GM19043 (cell line): ENCODE data around the gene SCYGR5.
"Not testable (repeated sequence)": the region's sequence is repeated elsewhere in the genome, so short reads cannot be mapped to it uniquely, and the experiment has no call there.

Experiments
- ATAC-seq: cut with Tn5 transposase; IDR thresholded peaks from one replicate; pipeline ENCODE4 v1.9.1; 2021; ENCODE audit warnings: low read depth; ENCODE audit not compliant: unreplicated experiment

Gene SCYGR5

GRCh38 chr2:227671170-227671905 lies 4.7 kb downstream of the SCYGR5 start:
- no peak for ATAC-seq

- not testable (repeated sequence) for ATAC-seq
These were observed 7.0 kb downstream of the SCYGR5 start for GRCh38 chr2:227673620-227674019.

GRCh38 chr2:227674485-227674884 lies 7.9 kb downstream of the SCYGR5 start:
- ATAC-seq: no peak

- no peak for ATAC-seq
These were observed 11.3 kb downstream of the SCYGR5 start for GRCh38 chr2:227677928-227678327.

GRCh38 chr2:227684258-227684657 lies 17.7 kb downstream of the SCYGR5 start:
- no peak for ATAC-seq

- ATAC-seq: no peak
These were observed 20.6 kb downstream of the SCYGR5 start for GRCh38 chr2:227687189-227687588.

- ATAC-seq: no peak
These were observed 30.5 kb downstream of the SCYGR5 start for GRCh38 chr2:227696990-227697679.

- ATAC-seq: no peak
These were observed 35.0 kb downstream of the SCYGR5 start for GRCh38 chr2:227701556-227701955.

GRCh38 chr2:227703280-227703732 lies 36.7 kb downstream of the SCYGR5 start:
- ATAC-seq: no peak

GRCh38 chr2:227703961-227704360 lies 37.4 kb downstream of the SCYGR5 start:
- ATAC-seq: no peak

GRCh38 chr2:227706859-227707258 lies 40.3 kb downstream of the SCYGR5 start:
- no peak for ATAC-seq

GRCh38 chr2:227707390-227707789 lies 40.8 kb downstream of the SCYGR5 start:
- ATAC-seq: no peak

- ATAC-seq: no peak
These were observed 44.4 kb downstream of the SCYGR5 start for GRCh38 chr2:227710986-227711385.

- no peak for ATAC-seq
These were observed 46.7 kb downstream of the SCYGR5 start for GRCh38 chr2:227713291-227713690.

GRCh38 chr2:227716501-227716900 lies 49.9 kb downstream of the SCYGR5 start:
- no peak for ATAC-seq
